ENCODE results near the gene ZNF337.

DNA sequence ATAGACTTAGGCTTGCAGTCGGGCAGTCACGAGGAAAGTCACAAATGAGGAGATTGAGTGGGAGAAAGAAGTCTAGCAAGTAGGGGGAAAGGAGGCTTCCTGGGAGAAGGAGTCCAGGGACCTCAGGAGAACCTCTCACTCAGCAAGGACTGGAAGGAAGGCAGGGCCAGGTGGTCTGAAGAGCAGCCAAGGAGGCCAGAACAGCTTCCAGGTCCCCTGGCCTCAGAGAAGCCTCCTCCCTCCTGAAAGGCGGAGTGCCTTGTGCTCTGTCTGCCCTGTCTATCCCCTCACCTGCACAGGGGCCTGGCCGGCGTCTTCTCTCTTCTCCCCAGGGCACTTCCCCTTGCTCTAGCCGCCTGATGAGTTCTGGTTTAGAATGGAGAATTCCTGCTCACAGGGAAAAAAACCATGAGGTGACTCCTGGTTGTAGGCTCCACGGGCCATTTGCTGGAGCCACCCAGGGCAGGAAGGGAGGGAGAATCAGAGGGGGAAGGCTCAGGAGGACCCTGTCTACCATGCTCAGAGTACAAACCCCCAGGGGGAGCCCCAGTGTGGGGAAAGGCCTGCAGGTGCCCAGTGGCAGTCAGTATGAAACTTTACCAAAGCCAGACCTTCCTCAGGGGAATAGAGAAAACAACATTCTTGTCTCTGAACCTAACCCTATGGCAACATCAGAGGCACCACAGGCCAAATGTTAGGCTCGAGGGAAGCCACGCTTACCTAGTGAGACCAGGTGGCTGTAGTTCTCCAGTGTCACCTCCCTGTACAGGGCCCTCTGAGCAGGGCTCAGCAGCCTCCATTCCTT, 11.2 kb downstream of the ZNF337 start:
- TF ChIP-seq, protein P1, sequence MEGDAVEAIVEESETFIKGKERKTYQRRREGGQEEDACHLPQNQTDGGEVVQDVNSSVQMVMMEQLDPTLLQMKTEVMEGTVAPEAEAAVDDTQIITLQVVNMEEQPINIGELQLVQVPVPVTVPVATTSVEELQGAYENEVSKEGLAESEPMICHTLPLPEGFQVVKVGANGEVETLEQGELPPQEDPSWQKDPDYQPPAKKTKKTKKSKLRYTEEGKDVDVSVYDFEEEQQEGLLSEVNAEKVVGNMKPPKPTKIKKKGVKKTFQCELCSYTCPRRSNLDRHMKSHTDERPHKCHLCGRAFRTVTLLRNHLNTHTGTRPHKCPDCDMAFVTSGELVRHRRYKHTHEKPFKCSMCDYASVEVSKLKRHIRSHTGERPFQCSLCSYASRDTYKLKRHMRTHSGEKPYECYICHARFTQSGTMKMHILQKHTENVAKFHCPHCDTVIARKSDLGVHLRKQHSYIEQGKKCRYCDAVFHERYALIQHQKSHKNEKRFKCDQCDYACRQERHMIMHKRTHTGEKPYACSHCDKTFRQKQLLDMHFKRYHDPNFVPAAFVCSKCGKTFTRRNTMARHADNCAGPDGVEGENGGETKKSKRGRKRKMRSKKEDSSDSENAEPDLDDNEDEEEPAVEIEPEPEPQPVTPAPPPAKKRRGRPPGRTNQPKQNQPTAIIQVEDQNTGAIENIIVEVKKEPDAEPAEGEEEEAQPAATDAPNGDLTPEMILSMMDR (IDR thresholded peaks at IDR 0.05), result no peak
- TF ChIP-seq POLR2A (IDR thresholded peaks at IDR 0.05), result no peak
